Measurements from ENCODE around the gene SFRP2. TPM values are rescaled to one million over a fixed set of nuclear protein-coding genes. Genes with fewer than 3 reads are reported as not detected.
A peak's percentile ranks its signal among the peaks of the same experiment; 100 is the strongest.

SFRP2 gene
- polyA plus RNA-seq, 1 donor from 2014 or later: not detected

GRCh38 chr4:153773236-153773690 lies 15.6 kb downstream of the SFRP2 start:
- Mint-ChIP-seq H3K36me3 (no peaks in the 10 kb centered on the region), H3K27me3 (peaks cover 28% of the 10 kb centered on the region), H3K4me1 (no peaks in the 10 kb centered on the region), H3K27ac (no peak overlapping the region), H3K4me3 (no peak overlapping the region), H3K9me3 (peaks cover 2 to 7% (median 2%) of the 10 kb centered on the region in 3 donors)

GRCh38 chr4:153771046-153771445 lies 17.8 kb downstream of the SFRP2 start:
- Mint-ChIP-seq H3K27ac (no peak overlapping the region), H3K36me3 (no peaks in the 10 kb centered on the region), H3K4me1 (no peaks in the 10 kb centered on the region), H3K27me3 (peaks cover 18% of the 10 kb centered on the region), H3K4me3 (no peak overlapping the region), H3K9me3 (peaks cover 0 to 5% (median 2%) of the 10 kb centered on the region in 3 donors)

GRCh38 chr4:153766758-153767157 lies 22.1 kb downstream of the SFRP2 start:
- Mint-ChIP-seq H3K27me3 (peaks cover 25% of the 10 kb centered on the region), H3K9me3 (peaks cover 0 to 6% (median 5%) of the 10 kb centered on the region in 3 donors), H3K27ac (no peak overlapping the region), H3K36me3 (peaks cover 4% of the 10 kb centered on the region), H3K4me1 (no peaks in the 10 kb centered on the region), H3K4me3 (no peak overlapping the region)

- no peaks in the 10 kb centered on the region for H3K4me1 Mint-ChIP-seq
- peaks cover 27% of the 10 kb centered on the region for H3K27me3 Mint-ChIP-seq
- no peak overlapping the region for H3K27ac Mint-ChIP-seq
Observed at GRCh38 chr4:153765894-153766293, 23.0 kb downstream of the SFRP2 start.

GRCh38 chr4:153764601-153765368 lies 24.1 kb downstream of the SFRP2 start:
- no peak overlapping the region for H3K27ac Mint-ChIP-seq
- peaks cover 4% of the 10 kb centered on the region for H3K36me3 Mint-ChIP-seq
- H3K27me3 Mint-ChIP-seq: peaks cover 27% of the 10 kb centered on the region
- no peak overlapping the region for H3K4me3 Mint-ChIP-seq
- peaks cover 0 to 4% (median 0%) of the 10 kb centered on the region in 3 donors for H3K9me3 Mint-ChIP-seq
- no peaks in the 10 kb centered on the region for H3K4me1 Mint-ChIP-seq

More at GRCh38 chr4:153765894-153766293, 23.0 kb downstream of the SFRP2 start:
- H3K4me3 Mint-ChIP-seq: no peak overlapping the region
- H3K36me3 Mint-ChIP-seq: peaks cover 4% of the 10 kb centered on the region
- peaks cover 0 to 4% (median 2%) of the 10 kb centered on the region in 3 donors for H3K9me3 Mint-ChIP-seq

- no peak overlapping the region for H3K27ac Mint-ChIP-seq
- peaks cover 38% of the 10 kb centered on the region for H3K27me3 Mint-ChIP-seq
- H3K4me1 Mint-ChIP-seq: peaks cover 0 to 1% (median 0%) of the 10 kb centered on the region in 3 donors
- no peak overlapping the region for H3K4me3 Mint-ChIP-seq
- peaks cover 0 to 4% (median 0%) of the 10 kb centered on the region in 3 donors for H3K9me3 Mint-ChIP-seq
- H3K36me3 Mint-ChIP-seq: peaks cover 4% of the 10 kb centered on the region
Observed at GRCh38 chr4:153763404-153763803, 25.5 kb downstream of the SFRP2 start.

GRCh38 chr4:153759407-153760316 lies 29.2 kb downstream of the SFRP2 start, which contains the start of gene RNF175:
Gene RNF175, minus strand, starts transcription at chr4:153760024. Its CDS starts 162 bp downstream, at chr4:153759862.
- peak within 1 kb of the TSS in 1 of 3 donors; percentile 68 for H3K27ac Mint-ChIP-seq
- H3K36me3 Mint-ChIP-seq: peaks cover 4% of the 10 kb centered on the region
- H3K4me3 Mint-ChIP-seq: peak within 1 kb of the TSS in 3 of 4 donors; percentile 46 to 77 (median 65)
- peaks cover 39% of the 10 kb centered on the region for H3K27me3 Mint-ChIP-seq
- peaks cover 0 to 4% (median 0%) of the 10 kb centered on the region in 3 donors for H3K9me3 Mint-ChIP-seq
- peaks cover 0 to 1% (median 0%) of the 10 kb centered on the region in 3 donors for H3K4me1 Mint-ChIP-seq

GRCh38 chr4:153758688-153759406 lies 30.0 kb downstream of the SFRP2 start:
- H3K27ac Mint-ChIP-seq: no peak overlapping the region
- H3K36me3 Mint-ChIP-seq: peaks cover 4% of the 10 kb centered on the region
- peaks cover 34% of the 10 kb centered on the region for H3K27me3 Mint-ChIP-seq
- H3K9me3 Mint-ChIP-seq: peaks cover 0 to 4% (median 0%) of the 10 kb centered on the region in 3 donors
- peaks cover 0 to 1% (median 0%) of the 10 kb centered on the region in 3 donors for H3K4me1 Mint-ChIP-seq
- peak overlapping the region in 3 of 4 donors; percentile 46 to 77 (median 65) for H3K4me3 Mint-ChIP-seq

GRCh38 chr4:153758136-153758535 lies 30.7 kb downstream of the SFRP2 start:
- H3K27ac Mint-ChIP-seq: no peak overlapping the region
- H3K4me1 Mint-ChIP-seq: peaks cover 0 to 1% (median 0%) of the 10 kb centered on the region in 3 donors
- no peaks in the 10 kb centered on the region for H3K9me3 Mint-ChIP-seq
- H3K27me3 Mint-ChIP-seq: peaks cover 31% of the 10 kb centered on the region
- H3K4me3 Mint-ChIP-seq: no peak overlapping the region
- H3K36me3 Mint-ChIP-seq: no peaks in the 10 kb centered on the region

GRCh38 chr4:153757407-153757806 lies 31.5 kb downstream of the SFRP2 start:
- Mint-ChIP-seq H3K9me3 (no peaks in the 10 kb centered on the region), H3K27ac (no peak overlapping the region), H3K4me3 (peak overlapping the region in 1 of 4 donors; percentile 9), H3K4me1 (peaks cover 0 to 1% (median 0%) of the 10 kb centered on the region in 3 donors), H3K27me3 (peaks cover 31% of the 10 kb centered on the region), H3K36me3 (no peaks in the 10 kb centered on the region)

- Mint-ChIP-seq H3K4me3 (no peak overlapping the region), H3K27me3 (peaks cover 23% of the 10 kb centered on the region), H3K36me3 (no peaks in the 10 kb centered on the region), H3K4me1 (peaks cover 0 to 2% (median 0%) of the 10 kb centered on the region in 3 donors), H3K27ac (no peak overlapping the region), H3K9me3 (no peaks in the 10 kb centered on the region)
Observed at GRCh38 chr4:153755186-153755585, 33.7 kb downstream of the SFRP2 start.

- H3K4me3 Mint-ChIP-seq: no peak overlapping the region
- peaks cover 4% of the 10 kb centered on the region for H3K27me3 Mint-ChIP-seq
- H3K27ac Mint-ChIP-seq: no peak overlapping the region
- H3K4me1 Mint-ChIP-seq: peaks cover 0 to 2% (median 0%) of the 10 kb centered on the region in 3 donors
- H3K9me3 Mint-ChIP-seq: no peaks in the 10 kb centered on the region
- H3K36me3 Mint-ChIP-seq: no peaks in the 10 kb centered on the region
Observed at GRCh38 chr4:153750197-153750817, 38.6 kb downstream of the SFRP2 start.

- Mint-ChIP-seq H3K9me3 (no peaks in the 10 kb centered on the region), H3K36me3 (no peaks in the 10 kb centered on the region), H3K27ac (no peak overlapping the region), H3K27me3 (peaks cover 4% of the 10 kb centered on the region), H3K4me3 (no peak overlapping the region), H3K4me1 (peaks cover 0 to 2% (median 0%) of the 10 kb centered on the region in 3 donors)
Observed at GRCh38 chr4:153748378-153748777, 40.5 kb downstream of the SFRP2 start.

- Mint-ChIP-seq H3K4me3 (no peak overlapping the region), H3K36me3 (no peaks in the 10 kb centered on the region), H3K27me3 (no peaks in the 10 kb centered on the region), H3K27ac (no peak overlapping the region), H3K9me3 (no peaks in the 10 kb centered on the region), H3K4me1 (peaks cover 0 to 2% (median 0%) of the 10 kb centered on the region in 3 donors)
Observed at GRCh38 chr4:153747406-153747955, 41.4 kb downstream of the SFRP2 start.
